Naive thymus-derived CD4-positive, alpha-beta T cell (primary cell): ENCODE data around the gene SLC6A12. TPM values are rescaled to one million over a fixed set of nuclear protein-coding genes. Genes with fewer than 3 reads are reported as not detected.
A peak's percentile ranks its signal among the peaks of the same experiment; 100 is the strongest.

Source experiments
- ATAC-seq: fragments of 150-1000 bp; cut with Tn5 transposase; 2 replicates; pipeline ENCODE4 v1.10.0; 2021; ENCODE audit warnings: mild to moderate bottlenecking, moderate library complexity
- CTCF ChIA-PET: fragments of 350-600 bp; sonication (Branson Sonifier 250); formaldehyde crosslinking; loops from one replicate; lab custom pipeline; 2021; ENCODE audit warnings: antibody characterized with exemption; lab: Charles Lee
- POLR2A ChIA-PET: fragments of 350-600 bp; sonication (Branson Sonifier 250); formaldehyde crosslinking; loops from one replicate; lab custom pipeline; 2021; ENCODE audit warnings: antibody characterized with exemption, inconsistent platforms; lab: Charles Lee
- DNase-seq, 9 donors: peaks; one replicate each; pipeline versions ENCODE4 v3.0.0 to v3.0.0-alpha.2; 2020 to 2022; ENCODE audit warnings: mixed read lengths in 1 of 9
- H3K27ac ChIP-seq: one replicate; pipeline ENCODE4 v1.7.0; 2013; ENCODE audit warnings: mild to moderate bottlenecking, low read depth, low read length, moderate library complexity
- H3K27me3 ChIP-seq, 2 donors: one replicate each; pipeline ENCODE4 v1.7.0; 2013; ENCODE audit warnings: low read length in 2 of 2, mild to moderate bottlenecking in 2 of 2, moderate library complexity in 2 of 2; ENCODE audit not compliant: control insufficient read depth in 2 of 2, insufficient read depth in 2 of 2
- H3K36me3 ChIP-seq, 3 experiments: 1 replicate in 2 of 3; 2 replicates in 1 of 3; pipeline ENCODE4 v1.7.0; 2013; ENCODE audit warnings: low read length in 3 of 3, mild to moderate bottlenecking in 3 of 3, moderate library complexity in 1 of 3; ENCODE audit not compliant: insufficient read depth in 3 of 3, control insufficient read depth in 2 of 3
- H3K4me1 ChIP-seq, 2 donors: one replicate each; pipeline ENCODE4 v1.7.0; 2013; ENCODE audit warnings: low read length in 2 of 2, mild to moderate bottlenecking in 2 of 2, moderate library complexity in 1 of 2; ENCODE audit not compliant: control insufficient read depth in 2 of 2, insufficient read depth in 2 of 2
- H3K4me3 ChIP-seq: 2 replicates; pipeline ENCODE4 v1.7.0; 2013; ENCODE audit warnings: mild to moderate bottlenecking, low read length
- H3K9me3 ChIP-seq, 3 experiments: 1 replicate in 2 of 3; 2 replicates in 1 of 3; pipeline ENCODE4 v1.7.0; 2013; ENCODE audit warnings: low read length in 3 of 3; ENCODE audit not compliant: control insufficient read depth in 2 of 3
- H3K27ac Mint-ChIP-seq, 9 donors: one replicate each; pipeline ENCODE4 v1.8.0; 2020 to 2022; ENCODE audit warnings: mixed read lengths in 9 of 9, mild to moderate bottlenecking in 8 of 9, moderate library complexity in 5 of 9, inconsistent platforms in 2 of 9
- H3K27me3 Mint-ChIP-seq, 5 donors: one replicate each; pipeline ENCODE4 v1.8.0; 2021 to 2022; ENCODE audit warnings: mixed read lengths in 5 of 5, mild to moderate bottlenecking in 1 of 5
- H3K36me3 Mint-ChIP-seq, 5 donors: one replicate each; pipeline ENCODE4 v1.8.0; 2020 to 2022; ENCODE audit warnings: mixed read lengths in 5 of 5, mild to moderate bottlenecking in 3 of 5, inconsistent platforms in 1 of 5
- H3K4me1 Mint-ChIP-seq, 7 donors: one replicate each; pipeline ENCODE4 v1.8.0; 2020 to 2022; ENCODE audit warnings: mixed read lengths in 7 of 7, mild to moderate bottlenecking in 3 of 7, inconsistent platforms in 1 of 7
- H3K4me3 Mint-ChIP-seq, 10 donors: one replicate each; pipeline ENCODE4 v1.8.0; 2020 to 2022; ENCODE audit warnings: mild to moderate bottlenecking in 10 of 10, mixed read lengths in 10 of 10, moderate library complexity in 6 of 10, inconsistent platforms in 2 of 10
- H3K9me3 Mint-ChIP-seq, 11 donors: one replicate each; pipeline ENCODE4 v1.8.0; 2020 to 2022; ENCODE audit warnings: mixed read lengths in 11 of 11, mild to moderate bottlenecking in 4 of 11, inconsistent platforms in 1 of 11, moderate library complexity in 1 of 11
- intact Hi-C, 2 donors: fragments of 100-400 bp; cut with micrococcal nuclease; formaldehyde crosslinking; loops; one replicate each; pipeline ENCODE4 v1.15.1; 2023
- polyA plus RNA-seq, 2 donors: library from polyadenylated mRNA; unstranded; fragments of 300-500 nt; fragmentation: Illumina TruSeq; gene quantifications; one replicate each; pipeline ENCODE4 v1.2.3, GENCODE V29; 2021
- total RNA-seq, 6 experiments: library from RNA in 5 of 6; stranded (reverse) in 5 of 6; gene quantifications; 1 replicate in 5 of 6; 2 replicates in 1 of 6; pipeline ENCODE4 v1.2.3 and lab custom pipeline; 2021 to 2026

SLC6A12 gene
- total and polyA plus RNA-seq, 7 experiments from 2014 or later, result 0.30 to 4.2 TPM; not detected in 5

DNA sequence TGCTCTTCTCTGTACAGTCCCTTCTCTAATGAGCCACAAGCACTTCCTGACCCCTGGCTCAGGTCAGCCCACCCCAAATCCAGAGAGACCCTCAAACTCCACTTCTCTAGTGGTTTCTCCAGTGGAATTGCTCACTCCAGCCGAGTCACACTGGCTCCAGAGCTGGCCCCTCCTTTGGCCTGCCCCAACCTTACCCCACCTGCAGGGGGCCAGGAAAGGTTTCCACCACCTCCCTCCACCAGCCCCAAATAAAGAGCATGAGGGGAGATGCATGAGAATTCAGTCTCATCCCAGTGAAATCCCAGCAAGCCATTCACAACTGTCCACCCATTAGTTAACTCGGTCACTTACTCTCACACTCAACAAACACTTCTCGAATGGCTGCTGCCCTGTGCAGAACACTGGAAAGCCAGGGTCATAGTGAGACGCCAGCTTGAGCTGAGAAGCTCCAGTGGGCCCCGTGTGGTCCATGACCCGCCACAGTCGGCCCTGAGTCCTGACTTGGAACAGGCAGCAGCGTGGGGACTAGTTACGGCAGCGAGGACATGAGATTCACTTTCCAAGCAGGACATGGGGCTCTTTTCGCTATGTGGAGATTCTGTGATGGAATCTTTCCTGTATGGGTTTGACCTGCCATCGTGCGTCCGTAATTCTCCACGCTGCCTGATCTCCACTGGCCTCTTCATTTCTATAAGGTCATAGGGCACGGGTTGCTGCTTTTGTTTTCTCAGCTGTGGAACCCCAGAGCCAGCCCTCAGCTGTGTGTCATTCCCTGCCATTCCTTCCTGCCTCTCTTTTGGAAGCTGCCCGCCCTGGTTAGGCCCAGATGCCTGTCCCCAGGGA lies 44.2 kb downstream of the SLC6A12 start:
- peaks cover 5 to 26% (median 8%) of the 10 kb centered on the region in 5 donors for H3K27me3 Mint-ChIP-seq
- DNase-seq (no peak), ATAC-seq (no peak)
- H3K27ac Mint-ChIP-seq, result peak overlapping the region in 1 of 9 donors; percentile 35
- intact Hi-C loops, result no loop called here
- CTCF ChIA-PET, result no interaction called here
- no peak overlapping the region for H3K27ac ChIP-seq
- H3K9me3 ChIP-seq, result no peaks in the 10 kb centered on the region
- peak overlapping the region in 1 of 10 donors; percentile 22 for H3K4me3 Mint-ChIP-seq
- no peaks in the 10 kb centered on the region for H3K36me3 Mint-ChIP-seq
- H3K4me1 ChIP-seq, result no peaks in the 10 kb centered on the region
- peaks cover 12 to 23% (median 16%) of the 10 kb centered on the region in 7 donors for H3K4me1 Mint-ChIP-seq
- H3K9me3 Mint-ChIP-seq, result no peaks in the 10 kb centered on the region
- no peaks in the 10 kb centered on the region for H3K27me3 ChIP-seq
- POLR2A ChIA-PET, result no interaction called here
- H3K4me3 ChIP-seq, result no peak overlapping the region
- no peaks in the 10 kb centered on the region for H3K36me3 ChIP-seq

DNA sequence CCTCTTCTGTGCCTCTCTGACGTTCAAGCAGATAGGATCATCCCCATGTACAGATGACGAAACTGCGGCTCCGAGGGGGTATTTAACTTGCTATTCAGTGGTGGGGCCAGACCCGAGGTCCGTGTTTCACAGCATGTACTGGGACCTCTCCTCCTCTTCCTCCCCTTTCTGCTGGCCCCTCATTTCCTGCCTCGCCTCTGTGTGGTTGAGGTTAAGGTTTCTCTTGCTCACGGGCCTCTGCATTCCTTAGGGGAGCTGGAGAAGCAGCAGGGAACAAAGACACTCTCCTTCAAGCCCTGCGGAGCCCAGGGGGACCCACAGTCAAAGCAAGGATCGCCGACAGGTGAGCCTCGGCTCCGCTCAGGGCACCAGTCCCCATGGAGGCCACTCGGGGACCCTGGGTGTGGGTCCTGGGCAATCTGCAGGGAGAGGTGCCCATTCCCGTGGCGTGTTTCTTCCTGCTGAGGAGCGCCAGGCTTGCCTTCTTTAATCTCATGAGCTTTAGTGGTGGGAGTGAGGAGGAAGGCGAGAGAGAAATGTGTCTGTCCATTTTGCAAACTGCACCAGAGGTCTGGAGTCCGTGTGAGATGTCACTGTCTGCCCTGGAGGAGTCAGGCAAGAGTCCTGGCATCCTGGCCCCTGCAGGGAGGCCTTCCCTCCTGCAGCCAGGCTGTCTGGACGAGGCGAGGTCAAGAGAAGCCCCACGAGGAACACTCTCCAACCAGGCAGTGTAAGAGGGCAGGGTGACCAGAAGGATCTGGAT lies 45.0 kb downstream of the SLC6A12 start:
- POLR2A ChIA-PET, result no interaction called here
- intact Hi-C loops, result no loop called here
- Mint-ChIP-seq H3K27me3 (peaks cover 5 to 26% (median 8%) of the 10 kb centered on the region in 5 donors), H3K27ac (peak overlapping the region in 1 of 9 donors; percentile 36), H3K4me1 (peaks cover 12 to 23% (median 16%) of the 10 kb centered on the region in 7 donors), H3K9me3 (no peaks in the 10 kb centered on the region), H3K36me3 (peaks cover 0 to 3% (median 0%) of the 10 kb centered on the region in 5 donors), H3K4me3 (peak overlapping the region in 1 of 10 donors; percentile 22)
- DNase-seq, result no peak
- CTCF ChIA-PET, result no interaction called here
- H3K27ac ChIP-seq, result no peak overlapping the region
- H3K9me3 ChIP-seq, result no peaks in the 10 kb centered on the region
- no peaks in the 10 kb centered on the region for H3K4me1 ChIP-seq
- H3K36me3 ChIP-seq, result no peaks in the 10 kb centered on the region
- H3K4me3 ChIP-seq, result no peak overlapping the region
- H3K27me3 ChIP-seq, result no peaks in the 10 kb centered on the region
- ATAC-seq, result no peak

GRCh38 chr12:167959-168600 lies 45.9 kb downstream of the SLC6A12 start:
- H3K4me1 ChIP-seq, result no peaks in the 10 kb centered on the region
- H3K4me3 ChIP-seq, result no peak overlapping the region
- ATAC-seq (no peak), DNase-seq (no peak)
- Mint-ChIP-seq H3K27ac (peak overlapping the region in 1 of 9 donors; percentile 8), H3K36me3 (peaks cover 0 to 3% (median 0%) of the 10 kb centered on the region in 5 donors), H3K27me3 (peaks cover 4 to 24% (median 8%) of the 10 kb centered on the region in 5 donors), H3K4me3 (no peak overlapping the region), H3K9me3 (no peaks in the 10 kb centered on the region), H3K4me1 (peaks cover 12 to 23% (median 16%) of the 10 kb centered on the region in 7 donors)
- H3K36me3 ChIP-seq, result no peaks in the 10 kb centered on the region
- H3K27me3 ChIP-seq, result no peaks in the 10 kb centered on the region
- intact Hi-C loops, result no loop called here
- no peak overlapping the region for H3K27ac ChIP-seq
- CTCF ChIA-PET, result no interaction called here
- POLR2A ChIA-PET, result no interaction called here
- no peaks in the 10 kb centered on the region for H3K9me3 ChIP-seq

DNA sequence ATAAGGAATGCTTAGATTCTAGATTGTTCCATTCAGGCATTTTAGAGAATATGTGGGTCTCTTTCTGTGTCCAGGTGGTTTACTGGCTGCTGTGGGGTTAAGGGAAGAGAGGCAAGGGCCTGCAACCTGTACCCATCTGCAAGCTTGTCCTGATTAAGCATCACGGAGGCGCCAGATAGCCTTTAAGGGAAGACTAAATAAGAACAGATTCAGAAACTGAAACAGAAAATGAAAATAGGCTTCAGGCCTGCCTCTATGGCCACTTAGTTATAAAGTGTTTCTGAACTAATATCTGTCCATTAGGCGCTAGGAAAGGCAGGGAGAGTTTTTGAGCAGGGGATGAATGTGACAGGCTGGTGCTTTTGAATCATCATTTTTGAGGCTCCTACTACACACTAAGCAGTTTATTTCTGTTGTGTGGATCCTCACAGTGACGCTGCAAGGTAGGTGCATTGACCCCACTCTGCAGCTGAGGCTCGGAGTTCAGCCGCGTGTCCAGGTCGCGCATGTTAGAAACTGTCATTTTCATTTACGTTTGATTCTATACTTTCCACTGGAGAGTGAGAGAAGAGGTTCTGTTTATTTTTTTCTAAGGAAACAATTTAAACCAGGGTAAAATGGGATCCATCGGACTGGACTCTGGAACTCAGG lies 47.4 kb downstream of the SLC6A12 start:
- Histone ChIP-seq H3K4me3 (no peak overlapping the region), H3K36me3 (no peaks in the 10 kb centered on the region), H3K9me3 (no peaks in the 10 kb centered on the region), H3K4me1 (no peaks in the 10 kb centered on the region), H3K27me3 (no peaks in the 10 kb centered on the region), H3K27ac (no peak overlapping the region)
- no peak overlapping the region for H3K27ac Mint-ChIP-seq
- DNase-seq (no peak), ATAC-seq (no peak)
- no peak overlapping the region for H3K4me3 Mint-ChIP-seq
- H3K4me1 Mint-ChIP-seq, result peaks cover 8 to 23% (median 16%) of the 10 kb centered on the region in 7 donors
- POLR2A ChIA-PET, result no interaction called here
- H3K36me3 Mint-ChIP-seq, result peaks cover 0 to 3% (median 0%) of the 10 kb centered on the region in 5 donors
- H3K9me3 Mint-ChIP-seq, result no peaks in the 10 kb centered on the region
- intact Hi-C loops, result no loop called here
- H3K27me3 Mint-ChIP-seq, result peaks cover 0 to 15% (median 5%) of the 10 kb centered on the region in 5 donors
- CTCF ChIA-PET, result no interaction called here

- Mint-ChIP-seq H3K27ac (no peak overlapping the region), H3K4me1 (peaks cover 8 to 23% (median 16%) of the 10 kb centered on the region in 7 donors), H3K4me3 (no peak overlapping the region), H3K9me3 (no peaks in the 10 kb centered on the region), H3K27me3 (peaks cover 0 to 10% (median 5%) of the 10 kb centered on the region in 5 donors), H3K36me3 (peaks cover 0 to 3% (median 0%) of the 10 kb centered on the region in 5 donors)
- no peak overlapping the region for H3K27ac ChIP-seq
- POLR2A ChIA-PET, result no interaction called here
- no peaks in the 10 kb centered on the region for H3K36me3 ChIP-seq
- no peaks in the 10 kb centered on the region for H3K4me1 ChIP-seq
- DNase-seq (no peak), ATAC-seq (no peak)
- CTCF ChIA-PET, result no interaction called here
- intact Hi-C loops, result no loop called here
- H3K27me3 ChIP-seq, result no peaks in the 10 kb centered on the region
- H3K4me3 ChIP-seq, result no peak overlapping the region
- no peaks in the 10 kb centered on the region for H3K9me3 ChIP-seq
Measured at GRCh38 chr12:165862-166368, 48.0 kb downstream of the SLC6A12 start.

DNA sequence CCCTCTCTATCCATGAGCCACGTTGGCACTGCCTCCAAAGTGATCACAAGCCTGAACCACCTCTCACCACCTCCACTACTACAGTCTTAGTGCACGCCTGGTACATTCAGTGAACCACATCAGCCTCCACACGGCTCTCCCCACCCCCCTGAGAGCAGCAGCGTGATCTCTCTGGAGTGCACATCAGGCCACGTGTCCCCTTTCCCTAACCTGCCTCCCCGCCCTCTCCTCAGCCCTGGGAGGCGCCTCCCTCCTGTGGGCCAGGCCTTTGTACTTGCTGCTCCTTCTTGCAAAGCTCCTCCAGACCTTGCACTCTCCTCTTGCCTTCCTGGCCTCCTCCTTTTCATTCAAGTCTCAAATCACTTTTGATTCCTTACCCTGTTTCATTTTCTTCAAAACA lies 49.8 kb downstream of the SLC6A12 start:
- ATAC-seq (no peak), DNase-seq (no peak)
- Histone ChIP-seq H3K27me3 (no peaks in the 10 kb centered on the region), H3K36me3 (no peaks in the 10 kb centered on the region), H3K4me1 (no peaks in the 10 kb centered on the region), H3K4me3 (no peak overlapping the region), H3K27ac (no peak overlapping the region), H3K9me3 (no peaks in the 10 kb centered on the region)
- H3K27me3 Mint-ChIP-seq, result peaks cover 0 to 5% (median 4%) of the 10 kb centered on the region in 5 donors
- peaks cover 2 to 16% (median 7%) of the 10 kb centered on the region in 7 donors for H3K4me1 Mint-ChIP-seq
- intact Hi-C loops, result no loop called here
- H3K27ac Mint-ChIP-seq, result peak overlapping the region in 1 of 9 donors; percentile 11
- no peaks in the 10 kb centered on the region for H3K9me3 Mint-ChIP-seq
- H3K36me3 Mint-ChIP-seq, result peaks cover 0 to 3% (median 0%) of the 10 kb centered on the region in 5 donors
- CTCF ChIA-PET, result no interaction called here
- POLR2A ChIA-PET, result no interaction called here
- no peak overlapping the region for H3K4me3 Mint-ChIP-seq
